Smooth muscle cell (in vitro differentiated cells): ENCODE measurements around the gene LCA5L. TPM values are rescaled to one million over a fixed set of nuclear protein-coding genes. Genes with fewer than 3 reads are reported as not detected.

Experiments used
- DNase-seq: peaks from one replicate; lab custom pipeline; 2025; ENCODE audit not compliant: unreplicated experiment; lab: John Stamatoyannopoulos, UW
- H2AFZ ChIP-seq: fragments of 200-600 bp; sonication (generic); 2 replicates; pipeline ENCODE4 v1.6.0; 2016; ENCODE audit warnings: antibody characterized with exemption, low read depth, mild to moderate bottlenecking
- H3F3A ChIP-seq: fragments of 200-600 bp; sonication (generic); 2 replicates; pipeline ENCODE4 v1.6.0; 2017; ENCODE audit warnings: antibody characterized with exemption, low read depth
- H3K27ac ChIP-seq: fragments of 200-600 bp; sonication (generic); 2 replicates; pipeline ENCODE4 v1.5.1; 2016; ENCODE audit warnings: low read depth, mild to moderate bottlenecking
- H3K27me3 ChIP-seq: fragments of 200-600 bp; sonication (generic); 2 replicates; pipeline ENCODE4 v1.6.1; 2016; ENCODE audit warnings: low read depth, mild to moderate bottlenecking
- H3K36me3 ChIP-seq: fragments of 200-600 bp; sonication (generic); 2 replicates; pipeline ENCODE4 v1.5.1; 2016; ENCODE audit warnings: low read depth
- H3K4me1 ChIP-seq: fragments of 200-600 bp; sonication (generic); 2 replicates; pipeline ENCODE4 v1.5.1; 2016; ENCODE audit warnings: low read depth
- H3K4me2 ChIP-seq: fragments of 200-600 bp; sonication (generic); 2 replicates; pipeline ENCODE4 v1.6.0; 2016; ENCODE audit warnings: mild to moderate bottlenecking
- H3K4me3 ChIP-seq: fragments of 200-600 bp; sonication (generic); 2 replicates; pipeline ENCODE4 v1.5.1; 2016; ENCODE audit warnings: mild to moderate bottlenecking
- H3K79me2 ChIP-seq: fragments of 200-600 bp; sonication (generic); 2 replicates; pipeline ENCODE4 v1.6.0; 2016; ENCODE audit warnings: low read depth, mild to moderate bottlenecking
- H3K9ac ChIP-seq: fragments of 200-600 bp; sonication (generic); 2 replicates; pipeline ENCODE4 v1.6.0; 2016; ENCODE audit warnings: low read depth
- H3K9me3 ChIP-seq: fragments of 200-600 bp; sonication (generic); replicated peaks from 2 replicates; pipeline ENCODE4 v1.5.1; 2016; ENCODE audit warnings: low read depth
- H4K20me1 ChIP-seq: fragments of 200-600 bp; sonication (generic); 2 replicates; pipeline ENCODE4 v1.6.0; 2016; ENCODE audit warnings: low read depth
- CTCF ChIP-seq: fragments of 200-600 bp; sonication (generic); IDR thresholded peaks from 2 replicates; pipeline ENCODE4 v1.5.1; 2017; ENCODE audit warnings: borderline replicate concordance, mild to moderate bottlenecking, antibody characterized with exemption; ENCODE audit not compliant: insufficient read depth, poor library complexity, severe bottlenecking
- WGBS: methylation state at CpG from one replicate; pipeline ENCODE4 v1.1.7; 2016; ENCODE audit warnings: low lambda C conversion rate; 5-methylcytosine and 5-hydroxymethylcytosine counted together
- polyA plus RNA-seq: library from polyadenylated mRNA; unstranded; fragments of >200 nt; fragmentation: Nextera tagmentation; extraction: Ambion mirVana; gene quantifications from 2 replicates; pipeline ENCODE4 v1.2.1, GENCODE V29; 2016
- total RNA-seq: library from RNA; depleted of rRNA; stranded (reverse); fragments of >200 nt; gene quantifications from 2 replicates; pipeline ENCODE4 v1.2.3, GENCODE V29; 2014

LCA5L gene
- total RNA-seq (1.2 and 2.2 TPM in 2 replicates), polyA plus RNA-seq (2.4 and 2.6 TPM in 2 replicates)

GRCh38 chr21:39445321-39446269 is at the start of gene LCA5L:
LCA5L (minus strand) TSS chr21:39445778; CDS start chr21:39428493, 17,285 bp downstream.
- H3K27ac ChIP-seq = peak within 1 kb of the TSS; percentile 100
- H4K20me1 ChIP-seq = no peaks in the 10 kb centered on the region
- no peak for TF ChIP-seq CTCF
- no peaks in the 10 kb centered on the region for H3F3A ChIP-seq
- no peaks in the 10 kb centered on the region for H3K36me3 ChIP-seq
- peak within 1 kb of the TSS; percentile 99 for H3K9ac ChIP-seq
- DNase-seq = peak; percentile 82
- H3K4me1 ChIP-seq = peaks cover 14% of the 10 kb centered on the region
- under 1% methylated on average over 83 of the region's 83 CpGs for WGBS
- peak within 1 kb of the TSS; percentile 90 for H3K4me3 ChIP-seq
- peak within 1 kb of the TSS; percentile 99 for H3K4me2 ChIP-seq
- peaks cover 4% of the 10 kb centered on the region for H3K79me2 ChIP-seq
- no peaks in the 10 kb centered on the region for H3K27me3 ChIP-seq
- H2AFZ ChIP-seq = peak within 1 kb of the TSS; percentile 90
- H3K9me3 ChIP-seq = no peaks in the 10 kb centered on the region

- Histone ChIP-seq H2AFZ (no peak overlapping the region), H3K79me2 (no peaks in the 10 kb centered on the region), H3K27ac (no peak overlapping the region), H3K4me3 (no peak overlapping the region), H3K4me1 (no peaks in the 10 kb centered on the region), H3K36me3 (no peaks in the 10 kb centered on the region), H3F3A (no peaks in the 10 kb centered on the region), H3K4me2 (no peak overlapping the region), H3K27me3 (no peaks in the 10 kb centered on the region), H3K9me3 (no peaks in the 10 kb centered on the region), H4K20me1 (no peaks in the 10 kb centered on the region), H3K9ac (no peak overlapping the region)
- no peak for TF ChIP-seq CTCF
- 84% methylated on average over 1 of the region's 1 CpG for WGBS
- no peak for DNase-seq
Measured at GRCh38 chr21:39489380-39489924, 43.9 kb upstream of the LCA5L start.

- H3K79me2 ChIP-seq = no peaks in the 10 kb centered on the region
- H3K4me1 ChIP-seq = no peaks in the 10 kb centered on the region
- no peaks in the 10 kb centered on the region for H3K36me3 ChIP-seq
- DNase-seq = no peak
- no peaks in the 10 kb centered on the region for H3K27me3 ChIP-seq
- H4K20me1 ChIP-seq = no peaks in the 10 kb centered on the region
- no peak overlapping the region for H3K4me2 ChIP-seq
- no peak overlapping the region for H2AFZ ChIP-seq
- H3K9me3 ChIP-seq = no peaks in the 10 kb centered on the region
- no peak overlapping the region for H3K9ac ChIP-seq
- TF ChIP-seq CTCF = no peak
- WGBS = 86% methylated on average over 6 of the region's 6 CpGs
- no peak overlapping the region for H3K4me3 ChIP-seq
- H3K27ac ChIP-seq = no peak overlapping the region
- H3F3A ChIP-seq = no peaks in the 10 kb centered on the region
Measured at GRCh38 chr21:39484711-39485276, 39.2 kb upstream of the LCA5L start.
